ENCODE results near the gene TESMIN.
A peak's percentile ranks its signal among the peaks of the same experiment; 100 is the strongest.

TESMIN gene

DNA sequence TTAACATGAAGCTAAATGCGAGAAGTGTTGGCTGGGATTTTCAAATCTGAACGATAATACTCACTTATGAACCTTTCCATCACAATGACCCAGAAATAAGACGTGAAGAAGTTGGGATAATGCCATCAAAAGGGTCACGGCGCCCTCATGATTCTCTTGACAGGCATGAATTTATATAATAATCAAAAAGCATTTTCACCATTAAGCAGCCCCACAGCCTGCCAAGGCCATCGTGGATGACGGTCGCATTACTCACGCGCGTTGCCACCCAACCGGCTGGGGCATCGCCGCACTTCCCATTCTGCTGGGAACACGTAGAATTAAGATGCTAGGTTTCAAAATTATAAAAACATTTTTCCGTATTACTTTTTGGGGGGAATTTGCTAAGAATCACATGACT is 85.9 kb downstream of the TESMIN start:
- no peaks in the 10 kb centered on the region for H3K36me3 ChIP-seq (ENCODE audit: control insufficient read depth, insufficient read depth, low read length, severe bottlenecking)
- no peak overlapping the region for H3K9ac ChIP-seq (ENCODE audit: low read length)
- DNase-seq (ENCODE audit: low read depth): no peak
- H3K4me1 ChIP-seq (ENCODE audit: control insufficient read depth, insufficient read depth, low read length): no peaks in the 10 kb centered on the region
- H3K9me3 ChIP-seq (ENCODE audit: control insufficient read depth, low read length): peaks cover 13% of the 10 kb centered on the region
- H3K4me3 ChIP-seq (ENCODE audit: low read length): no peak overlapping the region
- H3K27me3 ChIP-seq (replicated peaks; ENCODE audit: control insufficient read depth, insufficient read depth, low read length): peaks cover 80% of the 10 kb centered on the region

DNA sequence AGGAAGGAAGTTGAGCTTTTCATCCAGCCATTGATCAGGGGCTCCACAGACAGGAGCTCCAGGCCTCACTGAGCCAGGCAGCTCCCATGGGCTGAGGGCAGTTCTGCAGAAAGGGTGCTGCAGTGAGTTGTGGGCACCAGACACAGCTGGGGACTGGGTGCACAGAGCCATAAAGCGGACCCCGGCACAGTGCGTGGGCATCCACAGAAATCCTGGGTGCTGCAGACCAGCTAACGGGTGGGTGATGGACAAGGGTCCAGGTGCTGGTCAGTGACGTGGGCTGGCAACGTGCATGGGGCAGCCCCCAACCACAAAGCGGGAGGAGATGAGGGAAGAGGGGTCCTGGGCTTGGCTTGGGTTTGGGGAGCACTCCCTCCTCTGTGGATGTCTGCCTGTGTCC is 86.4 kb downstream of the TESMIN start:
- Histone ChIP-seq H3K27me3 (replicated peaks; ENCODE audit: control insufficient read depth, insufficient read depth, low read length) (peaks cover 77% of the 10 kb centered on the region), H3K9me3 (ENCODE audit: control insufficient read depth, low read length) (peaks cover 13% of the 10 kb centered on the region), H3K4me3 (ENCODE audit: low read length) (no peak overlapping the region)

DNA sequence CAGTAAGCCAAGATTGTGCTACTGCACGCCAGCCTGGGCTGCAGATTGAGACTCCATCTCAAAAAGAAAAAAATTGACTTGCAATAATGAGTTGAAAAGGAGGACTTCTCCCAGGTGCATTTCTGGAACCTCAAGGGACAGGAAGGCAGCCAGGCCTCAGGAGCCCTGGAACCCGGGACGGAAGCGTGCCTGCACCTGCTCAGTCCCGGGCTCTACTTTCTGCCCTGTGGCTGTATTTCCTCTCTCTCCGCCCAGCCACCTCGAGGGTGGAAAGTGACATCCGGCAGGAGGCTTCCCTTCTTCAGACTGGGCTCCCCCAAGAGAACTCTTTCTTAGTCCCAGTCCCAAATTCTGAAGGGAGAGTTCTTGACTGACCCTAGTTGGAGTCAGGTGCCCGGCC is 87.2 kb downstream of the TESMIN start:
- Histone ChIP-seq H3K9ac (ENCODE audit: low read length) (no peak overlapping the region), H3K4me3 (ENCODE audit: low read length) (no peak overlapping the region), H3K27me3 (replicated peaks; ENCODE audit: control insufficient read depth, insufficient read depth, low read length) (peaks cover 70% of the 10 kb centered on the region), H3K9me3 (ENCODE audit: control insufficient read depth, low read length) (peaks cover 13% of the 10 kb centered on the region), H3K4me1 (ENCODE audit: control insufficient read depth, insufficient read depth, low read length) (peaks cover 7% of the 10 kb centered on the region), H3K36me3 (ENCODE audit: control insufficient read depth, insufficient read depth, low read length, severe bottlenecking) (no peaks in the 10 kb centered on the region)
- DNase-seq (ENCODE audit: low read depth): no peak

More for the DNA sequence above, 86.4 kb downstream of the TESMIN start:
- H3K36me3 ChIP-seq (ENCODE audit: control insufficient read depth, insufficient read depth, low read length, severe bottlenecking): no peaks in the 10 kb centered on the region
- DNase-seq (ENCODE audit: low read depth): no peak
- peaks cover under 1% of the 10 kb centered on the region for H3K4me1 ChIP-seq (ENCODE audit: control insufficient read depth, insufficient read depth, low read length)
- no peak overlapping the region for H3K9ac ChIP-seq (ENCODE audit: low read length)

DNA sequence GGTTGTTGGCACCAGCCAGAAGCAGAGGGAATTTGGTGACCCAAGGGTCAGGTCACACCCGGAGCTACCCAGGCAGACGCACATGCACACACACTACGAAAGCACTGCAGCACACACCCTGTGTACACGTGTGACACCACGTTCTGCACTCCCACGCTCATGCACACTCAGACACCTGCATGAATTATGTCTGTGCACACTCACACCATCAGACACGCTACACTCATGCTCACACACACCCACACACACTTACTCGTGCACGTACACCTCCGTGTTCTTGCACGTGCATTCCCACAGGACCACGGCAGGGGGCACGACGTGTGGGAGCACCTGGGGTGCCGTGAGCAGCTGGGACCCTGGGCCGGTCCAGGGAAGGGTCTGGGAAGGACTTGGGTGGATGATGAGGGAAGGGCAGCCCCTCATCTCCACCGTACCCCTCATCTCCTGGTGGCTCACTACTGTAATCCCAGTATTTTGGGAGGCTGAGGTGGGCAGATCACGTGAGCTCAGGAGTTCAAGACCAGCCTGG is 87.8 kb downstream of the TESMIN start:
- no peaks in the 10 kb centered on the region for H3K36me3 ChIP-seq (ENCODE audit: control insufficient read depth, insufficient read depth, low read length, severe bottlenecking)
- H3K4me3 ChIP-seq (ENCODE audit: low read length): no peak overlapping the region
- H3K27me3 ChIP-seq (replicated peaks; ENCODE audit: control insufficient read depth, insufficient read depth, low read length): peaks cover 65% of the 10 kb centered on the region
- no peak overlapping the region for H3K9ac ChIP-seq (ENCODE audit: low read length)
- peaks cover 13% of the 10 kb centered on the region for H3K9me3 ChIP-seq (ENCODE audit: control insufficient read depth, low read length)
- peaks cover 13% of the 10 kb centered on the region for H3K4me1 ChIP-seq (ENCODE audit: control insufficient read depth, insufficient read depth, low read length)
- no peak for DNase-seq (ENCODE audit: low read depth)

DNA sequence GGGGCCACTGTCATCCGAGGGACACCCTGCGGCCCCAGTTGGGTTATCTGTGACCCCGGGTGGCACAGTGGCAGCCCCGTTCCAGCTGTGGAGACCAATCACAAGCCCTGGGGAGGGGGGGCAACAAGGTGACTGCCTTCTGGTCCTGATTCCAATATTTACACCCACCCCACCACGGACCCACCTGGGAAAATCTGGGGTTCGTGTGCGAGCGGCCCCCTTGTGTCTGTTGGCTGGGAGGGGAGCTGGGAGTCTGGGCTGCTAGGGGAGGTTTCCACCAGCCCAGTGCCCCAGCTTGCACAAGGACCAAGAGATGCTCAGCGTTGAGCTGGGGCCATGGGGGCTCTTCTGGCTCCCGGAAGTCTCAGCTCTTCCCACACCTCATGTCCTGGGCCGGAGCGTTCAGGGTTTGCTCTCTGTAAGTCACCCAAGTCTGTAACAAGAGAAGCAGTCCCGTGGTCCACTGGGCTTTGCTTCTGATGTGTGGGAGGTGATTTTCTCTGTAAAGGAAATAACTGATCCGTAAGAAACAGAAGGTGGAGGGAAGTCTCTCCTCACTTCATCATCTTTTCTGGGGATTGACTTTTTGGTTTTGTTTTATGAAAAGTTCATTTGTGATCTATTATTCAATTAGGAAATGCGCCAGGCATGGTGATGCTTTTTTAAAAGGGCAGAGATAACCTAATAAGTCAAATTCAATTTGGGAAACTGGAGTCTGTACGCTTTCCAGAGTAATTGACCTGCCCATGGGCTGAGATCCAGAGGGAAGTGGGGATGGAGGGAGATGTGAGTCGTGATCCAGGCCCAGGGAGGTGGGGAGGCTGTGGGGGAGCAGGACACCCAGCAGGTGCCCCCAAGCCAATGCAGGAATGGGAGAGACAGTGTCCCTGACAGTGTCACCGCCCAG is 89.4 kb downstream of the TESMIN start:
- Histone ChIP-seq H3K9me3 (ENCODE audit: control insufficient read depth, low read length) (peaks cover 13% of the 10 kb centered on the region), H3K36me3 (ENCODE audit: control insufficient read depth, insufficient read depth, low read length, severe bottlenecking) (no peaks in the 10 kb centered on the region), H3K9ac (ENCODE audit: low read length) (no peak overlapping the region), H3K4me3 (ENCODE audit: low read length) (no peak overlapping the region), H3K27me3 (replicated peaks; ENCODE audit: control insufficient read depth, insufficient read depth, low read length) (peaks cover 65% of the 10 kb centered on the region), H3K4me1 (ENCODE audit: control insufficient read depth, insufficient read depth, low read length) (peaks cover 20% of the 10 kb centered on the region)
- peak; percentile 10 for DNase-seq (ENCODE audit: low read depth)

DNA sequence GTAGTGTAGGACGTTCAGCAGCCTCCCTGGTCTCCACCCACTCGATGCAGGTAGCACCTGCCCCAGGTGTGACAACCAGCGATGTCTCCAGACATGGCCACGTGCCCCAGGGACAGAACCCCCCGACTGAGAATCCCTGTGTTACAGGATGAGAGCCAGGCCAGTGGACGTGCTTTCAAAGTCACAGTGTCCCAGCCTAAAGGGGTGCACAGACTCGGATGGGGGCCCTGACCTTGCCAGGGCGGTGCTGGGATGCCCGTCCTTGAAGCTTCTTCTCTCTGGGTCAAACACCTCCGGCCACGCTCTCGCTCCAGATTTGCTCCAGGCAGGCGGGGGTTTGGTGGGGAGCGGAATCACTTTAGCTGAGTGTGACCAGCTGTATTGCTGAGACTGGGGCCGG is 90.3 kb downstream of the TESMIN start:
- Histone ChIP-seq H3K9ac (ENCODE audit: low read length) (no peak overlapping the region), H3K4me1 (ENCODE audit: control insufficient read depth, insufficient read depth, low read length) (peaks cover 20% of the 10 kb centered on the region), H3K9me3 (ENCODE audit: control insufficient read depth, low read length) (peaks cover 13% of the 10 kb centered on the region), H3K36me3 (ENCODE audit: control insufficient read depth, insufficient read depth, low read length, severe bottlenecking) (no peaks in the 10 kb centered on the region), H3K4me3 (ENCODE audit: low read length) (no peak overlapping the region), H3K27me3 (replicated peaks; ENCODE audit: control insufficient read depth, insufficient read depth, low read length) (peaks cover 65% of the 10 kb centered on the region)
- no peak for DNase-seq (ENCODE audit: low read depth)

DNA sequence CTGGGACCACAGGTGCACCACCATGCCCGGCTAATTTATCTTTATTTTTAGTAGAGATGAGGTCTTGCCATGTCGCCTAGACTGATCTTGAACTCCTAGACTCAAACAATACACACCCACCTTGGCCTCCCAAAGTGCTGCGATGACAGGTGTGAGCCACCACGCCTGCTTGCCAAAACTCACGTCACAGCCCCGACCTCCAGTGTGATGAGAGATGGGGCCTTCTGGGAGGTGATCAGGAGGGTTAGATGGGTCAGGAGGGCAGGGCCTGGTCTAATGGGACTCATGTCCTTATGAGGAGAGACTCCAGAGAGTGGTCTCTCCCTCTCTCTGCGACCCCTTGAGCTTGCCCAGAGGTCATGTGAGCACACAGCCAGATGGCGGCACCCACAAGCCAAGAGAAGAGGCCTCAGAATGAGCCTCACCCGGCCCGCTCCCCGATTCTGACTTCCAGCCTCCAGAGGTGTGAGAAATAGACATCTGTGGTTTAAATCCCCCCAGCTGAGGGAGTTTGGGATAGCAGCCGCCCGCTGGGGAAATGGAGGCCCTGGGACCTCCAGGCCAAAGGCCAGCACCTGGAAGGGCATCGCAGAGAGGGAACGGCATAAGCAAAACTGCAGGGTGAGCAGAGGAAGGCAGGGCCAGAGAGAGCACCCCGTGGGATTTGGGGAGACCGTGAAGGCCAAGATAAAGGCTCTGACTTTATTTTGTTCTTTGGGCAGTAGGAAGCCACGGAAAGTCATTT is 91.1 kb downstream of the TESMIN start:
- H3K4me3 ChIP-seq (ENCODE audit: low read length): no peak overlapping the region
- peaks cover 20% of the 10 kb centered on the region for H3K4me1 ChIP-seq (ENCODE audit: control insufficient read depth, insufficient read depth, low read length)
- H3K9me3 ChIP-seq (ENCODE audit: control insufficient read depth, low read length): peaks cover 20% of the 10 kb centered on the region
- H3K27me3 ChIP-seq (replicated peaks; ENCODE audit: control insufficient read depth, insufficient read depth, low read length): peaks cover 67% of the 10 kb centered on the region
- no peak overlapping the region for H3K9ac ChIP-seq (ENCODE audit: low read length)
- DNase-seq (ENCODE audit: low read depth): no peak
- no peaks in the 10 kb centered on the region for H3K36me3 ChIP-seq (ENCODE audit: control insufficient read depth, insufficient read depth, low read length, severe bottlenecking)

DNA sequence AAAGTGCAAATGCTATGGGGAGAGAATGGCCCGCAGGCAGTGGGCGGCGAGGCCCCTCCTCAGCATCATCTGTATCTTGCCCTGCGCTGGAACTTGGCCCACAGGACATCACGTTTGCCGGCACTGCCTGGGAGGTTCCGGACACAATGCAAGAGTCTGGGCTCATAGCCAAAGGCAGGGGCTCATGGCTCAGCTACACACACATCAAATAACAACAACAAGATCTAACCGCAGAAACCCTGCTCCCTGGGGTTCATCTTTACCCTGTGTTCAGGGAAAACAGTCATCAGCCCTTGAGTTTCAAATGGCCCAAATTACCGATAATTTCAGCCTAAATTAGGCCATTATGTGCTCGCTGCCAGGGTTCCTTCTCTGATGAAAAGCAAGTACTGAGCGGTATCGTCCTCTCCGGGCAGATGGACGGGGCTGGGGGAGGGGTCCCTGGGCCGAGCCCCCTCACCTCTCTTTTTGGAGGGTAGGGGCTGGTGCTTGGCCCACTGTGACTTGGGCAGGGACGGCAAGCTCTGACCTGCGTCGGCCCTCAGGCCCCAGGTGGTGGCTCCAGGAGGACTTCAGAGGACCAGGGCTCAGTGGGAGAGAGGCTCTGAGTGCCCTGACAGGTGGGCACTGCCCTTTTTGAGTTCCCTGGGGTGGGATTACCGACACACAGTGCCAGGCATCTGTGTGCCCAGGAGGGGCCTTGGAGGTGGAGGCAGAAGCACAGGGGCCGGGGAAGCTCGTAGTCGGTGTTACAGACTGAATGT is 92.0 kb downstream of the TESMIN start:
- Histone ChIP-seq H3K27me3 (replicated peaks; ENCODE audit: control insufficient read depth, insufficient read depth, low read length) (peaks cover 64% of the 10 kb centered on the region), H3K9me3 (ENCODE audit: control insufficient read depth, low read length) (peaks cover 28% of the 10 kb centered on the region)
- DNase-seq (ENCODE audit: low read depth): peak; percentile 94

DNA sequence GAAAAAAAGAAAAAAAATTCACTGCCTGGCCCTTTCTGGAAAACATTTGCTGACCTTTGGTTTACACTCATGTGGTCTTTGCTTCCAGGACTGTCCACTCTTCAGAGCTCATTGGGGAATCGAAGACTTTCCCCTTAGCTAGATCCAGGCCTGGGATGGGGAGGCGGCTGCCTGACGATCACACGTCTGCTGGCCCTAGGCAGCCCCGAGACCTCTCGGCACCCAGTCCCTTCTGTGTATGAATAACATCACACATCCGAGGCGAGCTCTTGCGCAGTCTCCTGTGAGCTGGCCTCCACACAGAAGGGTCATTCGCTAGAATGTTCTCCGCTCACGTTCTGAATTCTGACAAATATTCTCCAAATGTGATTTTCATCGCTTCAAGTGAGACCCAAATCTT is 92.7 kb downstream of the TESMIN start:
- no peak overlapping the region for H3K4me3 ChIP-seq (ENCODE audit: low read length)
- H3K4me1 ChIP-seq (ENCODE audit: control insufficient read depth, insufficient read depth, low read length): peaks cover 20% of the 10 kb centered on the region
- peak; percentile 24 for DNase-seq (ENCODE audit: low read depth)
- H3K36me3 ChIP-seq (ENCODE audit: control insufficient read depth, insufficient read depth, low read length, severe bottlenecking): no peaks in the 10 kb centered on the region
- H3K9ac ChIP-seq (ENCODE audit: low read length): peak overlapping the region; percentile 63
- H3K9me3 ChIP-seq (ENCODE audit: control insufficient read depth, low read length): peaks cover 28% of the 10 kb centered on the region
- H3K27me3 ChIP-seq (replicated peaks; ENCODE audit: control insufficient read depth, insufficient read depth, low read length): peaks cover 61% of the 10 kb centered on the region

More for the DNA sequence above, 92.0 kb downstream of the TESMIN start:
- Histone ChIP-seq H3K4me3 (ENCODE audit: low read length) (peak overlapping the region; percentile 40), H3K9ac (ENCODE audit: low read length) (peak overlapping the region; percentile 63), H3K36me3 (ENCODE audit: control insufficient read depth, insufficient read depth, low read length, severe bottlenecking) (no peaks in the 10 kb centered on the region), H3K4me1 (ENCODE audit: control insufficient read depth, insufficient read depth, low read length) (peaks cover 20% of the 10 kb centered on the region)

DNA sequence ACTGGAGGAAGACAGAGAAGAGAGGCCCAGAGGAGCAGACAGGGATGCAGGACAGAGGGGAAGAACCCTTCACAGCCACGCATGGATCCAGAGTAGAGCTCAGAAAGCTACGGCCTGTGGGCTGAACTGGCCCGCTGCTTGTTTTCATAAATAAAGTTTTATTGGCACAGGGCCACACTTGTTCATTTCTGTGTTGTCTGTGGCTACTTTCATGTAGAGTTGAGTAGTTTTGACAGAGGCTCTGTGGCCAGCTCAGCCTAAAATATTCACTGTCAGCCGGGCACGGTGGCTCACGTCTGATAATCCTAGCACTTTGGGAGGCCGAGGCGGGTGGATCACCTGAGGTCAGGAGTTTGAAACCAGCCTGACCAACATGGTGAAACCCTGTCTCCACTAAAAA is 93.2 kb downstream of the TESMIN start:
- Histone ChIP-seq H3K4me1 (ENCODE audit: control insufficient read depth, insufficient read depth, low read length) (peaks cover 20% of the 10 kb centered on the region), H3K36me3 (ENCODE audit: control insufficient read depth, insufficient read depth, low read length, severe bottlenecking) (no peaks in the 10 kb centered on the region), H3K27me3 (replicated peaks; ENCODE audit: control insufficient read depth, insufficient read depth, low read length) (peaks cover 61% of the 10 kb centered on the region), H3K9me3 (ENCODE audit: control insufficient read depth, low read length) (peaks cover 27% of the 10 kb centered on the region), H3K9ac (ENCODE audit: low read length) (peak overlapping the region; percentile 18), H3K4me3 (ENCODE audit: low read length) (no peak overlapping the region)
- DNase-seq (ENCODE audit: low read depth): no peak
